Astrocyte (in vitro differentiated cells and primary cell): Measurements from ENCODE around the gene MTMR11. TPM values are rescaled to one million over a fixed set of nuclear protein-coding genes. Genes with fewer than 3 reads are reported as not detected.

ENCODE experiments used
- DNase-seq: peaks from one replicate; pipeline ENCODE4 v3.0.0-alpha.2; 2010; ENCODE audit warnings: low read depth
- FAIRE-seq: peaks from 2 replicates; lab custom pipeline; 2011; peaks lifted over from hg19 to GRCh38; lab: Jason Lieb, UNC
- H2AFZ ChIP-seq: 2 replicates; pipeline ENCODE4 v1.6.0; 2012; ENCODE audit warnings: low read depth, low read length, inconsistent platforms
- H3K27ac ChIP-seq: 2 replicates; pipeline ENCODE4 v1.5.1; 2011; ENCODE audit warnings: low read depth, low read length, inconsistent platforms
- H3K27me3 ChIP-seq: 2 replicates; pipeline ENCODE4 v1.6.0; 2011; ENCODE audit warnings: low read length, inconsistent platforms; ENCODE audit not compliant: insufficient read depth
- H3K36me3 ChIP-seq: 2 replicates; pipeline ENCODE4 v1.5.1; 2011; ENCODE audit warnings: low read length, inconsistent platforms; ENCODE audit not compliant: insufficient read depth
- H3K4me1 ChIP-seq: 2 replicates; pipeline ENCODE4 v1.5.1; 2011; ENCODE audit warnings: low read length, inconsistent platforms; ENCODE audit not compliant: insufficient read depth
- H3K4me2 ChIP-seq: 2 replicates; pipeline ENCODE4 v1.6.0; 2012; ENCODE audit warnings: low read length, inconsistent platforms
- H3K4me3 ChIP-seq: 2 replicates; pipeline ENCODE4 v1.5.1; 2011; ENCODE audit warnings: low read depth, mild to moderate bottlenecking, low read length, inconsistent platforms; ENCODE audit not compliant: insufficient read depth
- H3K79me2 ChIP-seq: 2 replicates; pipeline ENCODE4 v1.6.0; 2012; ENCODE audit warnings: mild to moderate bottlenecking, low read length, inconsistent platforms; ENCODE audit not compliant: insufficient read depth
- H3K9ac ChIP-seq: 2 replicates; pipeline ENCODE4 v1.6.0; 2012; ENCODE audit warnings: mild to moderate bottlenecking, low read length, inconsistent platforms
- H3K9me3 ChIP-seq: 2 replicates; pipeline ENCODE4 v1.5.1; 2012; ENCODE audit warnings: low read depth, mild to moderate bottlenecking, low read length, inconsistent platforms; ENCODE audit not compliant: insufficient read depth
- H4K20me1 ChIP-seq: 2 replicates; pipeline ENCODE4 v1.6.0; 2012; ENCODE audit warnings: low read length, inconsistent platforms; ENCODE audit not compliant: insufficient read depth
- H3K27ac Mint-ChIP-seq: one replicate; pipeline ENCODE4 v1.8.0; 2021; ENCODE audit warnings: mild to moderate bottlenecking, mixed read lengths; ENCODE audit not compliant: unreplicated experiment
- H3K27me3 Mint-ChIP-seq: one replicate; pipeline ENCODE4 v1.8.0; 2021; ENCODE audit warnings: low read depth, mixed read lengths; ENCODE audit not compliant: unreplicated experiment
- H3K36me3 Mint-ChIP-seq: one replicate; pipeline ENCODE4 v1.8.0; 2021; ENCODE audit warnings: low read depth, mixed read lengths; ENCODE audit not compliant: unreplicated experiment
- H3K4me1 Mint-ChIP-seq: one replicate; pipeline ENCODE4 v1.8.0; 2021; ENCODE audit warnings: low read depth, mixed read lengths; ENCODE audit not compliant: unreplicated experiment
- H3K4me3 Mint-ChIP-seq: one replicate; pipeline ENCODE4 v1.8.0; 2021; ENCODE audit warnings: mild to moderate bottlenecking, moderate library complexity, mixed read lengths; ENCODE audit not compliant: unreplicated experiment
- H3K9me3 Mint-ChIP-seq: one replicate; pipeline ENCODE4 v1.8.0; 2021; ENCODE audit warnings: mild to moderate bottlenecking, mixed read lengths; ENCODE audit not compliant: unreplicated experiment
- EZH2 ChIP-seq: IDR thresholded peaks from 2 replicates; pipeline ENCODE4 v1.6.1; 2012; ENCODE audit warnings: mild to moderate bottlenecking, low read length, inconsistent platforms; ENCODE audit not compliant: insufficient read depth
- total RNA-seq: library from RNA; stranded (reverse); gene quantifications from 2 replicates; pipeline ENCODE4 v1.2.1, GENCODE V29; 2021
- TF ChIP-seq, protein P1 (sequence below): IDR thresholded peaks from 2 replicates; pipeline ENCODE4 v1.5.1; 2011; ENCODE audit warnings: low read depth, mild to moderate bottlenecking, inconsistent platforms, low read length, moderate library complexity; ENCODE audit not compliant: insufficient read depth

MTMR11 gene
- total RNA-seq, 1 donor from 2014 or later = 5.0 TPM

DNA sequence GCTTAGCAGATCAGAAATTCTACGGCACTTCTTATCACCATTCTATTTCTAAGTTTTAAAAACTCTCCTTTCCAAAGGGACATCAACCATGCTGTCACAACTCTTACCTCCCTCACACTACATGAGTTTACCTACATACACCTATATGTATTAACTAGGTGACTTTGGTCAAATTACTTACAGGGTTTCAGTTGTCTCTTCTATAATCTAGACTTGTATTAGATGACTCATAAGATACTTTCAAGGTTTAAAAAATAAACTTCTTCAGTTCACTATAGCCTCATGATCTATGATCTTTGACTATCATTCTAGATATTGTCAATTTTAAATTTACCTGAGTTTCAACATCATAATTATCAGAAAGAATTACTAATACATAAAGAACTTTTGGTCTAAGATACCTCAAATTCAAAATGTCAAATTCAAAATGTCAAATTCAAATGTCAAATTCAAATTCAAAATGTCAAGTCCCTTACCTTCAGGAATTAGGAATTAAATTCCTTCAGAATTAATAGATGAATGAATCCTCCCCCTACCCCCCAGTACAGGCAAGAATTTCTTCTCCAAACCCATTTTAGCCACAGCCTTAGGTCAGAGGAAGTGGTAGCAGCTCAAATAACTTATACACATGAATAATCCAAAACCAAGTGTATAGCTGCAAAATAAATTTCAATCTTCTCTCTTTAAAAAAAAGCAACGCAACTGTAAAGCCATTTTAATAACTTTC, 42.7 kb upstream of the MTMR11 start:
- Mint-ChIP-seq H3K27me3 (no peaks in the 10 kb centered on the region), H3K4me1 (peaks cover 49% of the 10 kb centered on the region), H3K27ac (peak overlapping the region; percentile 1), H3K4me3 (peak overlapping the region; percentile 40), H3K9me3 (peaks cover 2% of the 10 kb centered on the region), H3K36me3 (peaks cover 16% of the 10 kb centered on the region)
- Histone ChIP-seq H3K79me2 (peaks cover 71% of the 10 kb centered on the region), H4K20me1 (peaks cover 53% of the 10 kb centered on the region), H3K4me1 (peaks cover 16% of the 10 kb centered on the region), H3K27me3 (no peaks in the 10 kb centered on the region), H3K4me2 (peak overlapping the region; percentile 40), H3K9ac (no peak overlapping the region), H3K36me3 (no peaks in the 10 kb centered on the region), H3K4me3 (no peak overlapping the region), H3K27ac (no peak overlapping the region), H3K9me3 (no peaks in the 10 kb centered on the region), H2AFZ (no peak overlapping the region)
- FAIRE-seq (no peak), DNase-seq (no peak)
- no peak for TF ChIP-seq EZH2
- TF ChIP-seq, protein P1, sequence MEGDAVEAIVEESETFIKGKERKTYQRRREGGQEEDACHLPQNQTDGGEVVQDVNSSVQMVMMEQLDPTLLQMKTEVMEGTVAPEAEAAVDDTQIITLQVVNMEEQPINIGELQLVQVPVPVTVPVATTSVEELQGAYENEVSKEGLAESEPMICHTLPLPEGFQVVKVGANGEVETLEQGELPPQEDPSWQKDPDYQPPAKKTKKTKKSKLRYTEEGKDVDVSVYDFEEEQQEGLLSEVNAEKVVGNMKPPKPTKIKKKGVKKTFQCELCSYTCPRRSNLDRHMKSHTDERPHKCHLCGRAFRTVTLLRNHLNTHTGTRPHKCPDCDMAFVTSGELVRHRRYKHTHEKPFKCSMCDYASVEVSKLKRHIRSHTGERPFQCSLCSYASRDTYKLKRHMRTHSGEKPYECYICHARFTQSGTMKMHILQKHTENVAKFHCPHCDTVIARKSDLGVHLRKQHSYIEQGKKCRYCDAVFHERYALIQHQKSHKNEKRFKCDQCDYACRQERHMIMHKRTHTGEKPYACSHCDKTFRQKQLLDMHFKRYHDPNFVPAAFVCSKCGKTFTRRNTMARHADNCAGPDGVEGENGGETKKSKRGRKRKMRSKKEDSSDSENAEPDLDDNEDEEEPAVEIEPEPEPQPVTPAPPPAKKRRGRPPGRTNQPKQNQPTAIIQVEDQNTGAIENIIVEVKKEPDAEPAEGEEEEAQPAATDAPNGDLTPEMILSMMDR = no peak

DNA sequence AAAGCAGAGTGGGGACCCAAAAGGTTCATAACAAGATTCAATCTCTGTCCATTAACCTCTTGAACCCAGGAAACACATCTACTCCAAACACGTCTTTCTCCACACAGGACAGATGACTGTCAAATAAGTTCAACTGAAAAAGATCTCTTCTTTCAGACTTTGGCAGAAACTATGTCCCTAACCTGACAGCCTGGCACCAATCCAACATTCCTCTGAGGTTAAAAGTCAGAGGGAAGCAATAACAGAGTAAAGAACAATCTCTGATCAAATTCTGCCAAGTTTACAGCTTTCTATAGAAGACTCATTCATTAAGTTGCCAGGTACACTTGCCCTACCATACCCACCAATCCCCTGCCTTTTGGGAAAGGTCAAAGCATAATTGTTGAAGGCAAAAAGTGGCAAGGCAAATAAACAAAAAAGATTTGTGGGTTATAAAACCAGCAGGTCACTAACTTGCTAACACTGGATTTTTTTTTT, 41.9 kb upstream of the MTMR11 start:
- Histone ChIP-seq H3K27me3 (no peaks in the 10 kb centered on the region), H3K27ac (no peak overlapping the region), H4K20me1 (peaks cover 45% of the 10 kb centered on the region), H3K4me1 (peaks cover 16% of the 10 kb centered on the region), H3K4me3 (no peak overlapping the region), H2AFZ (no peak overlapping the region), H3K9ac (no peak overlapping the region), H3K36me3 (no peaks in the 10 kb centered on the region), H3K79me2 (peaks cover 67% of the 10 kb centered on the region), H3K9me3 (no peaks in the 10 kb centered on the region), H3K4me2 (peak overlapping the region; percentile 13)
- Mint-ChIP-seq H3K36me3 (peaks cover 18% of the 10 kb centered on the region), H3K9me3 (peaks cover 4% of the 10 kb centered on the region), H3K27ac (peak overlapping the region; percentile 95), H3K4me3 (no peak overlapping the region), H3K27me3 (no peaks in the 10 kb centered on the region), H3K4me1 (peaks cover 42% of the 10 kb centered on the region)
- DNase-seq = no peak
- no peak for FAIRE-seq
- TF ChIP-seq, protein P1 = no peak
- TF ChIP-seq EZH2 = no peak

DNA sequence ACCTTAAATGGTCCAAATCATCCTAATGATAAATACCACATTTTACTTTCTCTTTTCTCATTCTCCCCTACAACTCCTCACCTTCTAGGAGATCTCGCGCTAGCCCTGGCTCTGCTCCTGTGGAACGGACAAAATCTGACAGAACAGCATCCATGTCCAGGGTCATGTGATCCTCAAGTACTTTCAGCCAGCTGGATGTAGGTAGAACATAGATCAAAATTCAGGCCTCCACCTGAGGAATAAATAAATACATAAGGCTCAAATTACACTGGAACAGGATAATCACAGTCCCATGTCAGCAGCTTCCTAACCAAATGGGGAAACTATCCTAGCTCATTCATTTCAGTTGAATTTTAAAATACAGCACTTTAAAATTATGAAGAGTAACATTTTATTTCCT, 40.7 kb upstream of the MTMR11 start:
- Mint-ChIP-seq H3K4me3 (no peak overlapping the region), H3K27me3 (no peaks in the 10 kb centered on the region), H3K27ac (peak overlapping the region; percentile 0), H3K4me1 (peaks cover 34% of the 10 kb centered on the region), H3K9me3 (peaks cover 4% of the 10 kb centered on the region), H3K36me3 (peaks cover 22% of the 10 kb centered on the region)
- peaks cover 46% of the 10 kb centered on the region for H4K20me1 ChIP-seq
- TF ChIP-seq, protein P1 = no peak
- no peak for TF ChIP-seq EZH2
- FAIRE-seq (no peak), DNase-seq (no peak)
- no peak overlapping the region for H2AFZ ChIP-seq
- H3K4me2 ChIP-seq = no peak overlapping the region
- peaks cover 4% of the 10 kb centered on the region for H3K36me3 ChIP-seq
- peaks cover 56% of the 10 kb centered on the region for H3K79me2 ChIP-seq
- no peak overlapping the region for H3K27ac ChIP-seq
- peaks cover 16% of the 10 kb centered on the region for H3K4me1 ChIP-seq
- H3K27me3 ChIP-seq = no peaks in the 10 kb centered on the region
- no peak overlapping the region for H3K9ac ChIP-seq
- H3K9me3 ChIP-seq = no peaks in the 10 kb centered on the region
- H3K4me3 ChIP-seq = no peak overlapping the region
